WTC11 (cell line): ENCODE data around the gene SH3GL1. TPM values are rescaled to one million over a fixed set of nuclear protein-coding genes. Genes with fewer than 3 reads are reported as not detected.

Experiments
- ATAC-seq: fragments of 200-7000 bp; cut with Tn5 transposase; 2 replicates; pipeline ENCODE4 v1.10.0; 2021; ENCODE audit warnings: mild to moderate bottlenecking, moderate library complexity
- CTCF ChIA-PET: fragments of 300-600 bp; sonication (Branson Sonifier 250); formaldehyde crosslinking; loops from one replicate; lab custom pipeline; 2021; ENCODE audit warnings: antibody characterized with exemption; lab: Charles Lee
- POLR2A ChIA-PET: fragments of 350-600 bp; sonication (Branson Sonifier 250); formaldehyde crosslinking; loops from one replicate; lab custom pipeline; 2021; ENCODE audit warnings: antibody characterized with exemption; lab: Charles Lee
- DNase-seq: peaks from one replicate; pipeline ENCODE4 v3.0.0; 2021; ENCODE audit warnings: low spot score
- H3K27ac Mint-ChIP-seq: 2 replicates; pipeline ENCODE4 v1.8.0; 2021; ENCODE audit warnings: mixed read lengths
- H3K27me3 Mint-ChIP-seq: 2 replicates; pipeline ENCODE4 v1.8.0; 2021; ENCODE audit warnings: low read depth, mild to moderate bottlenecking, moderate library complexity, mixed read lengths
- H3K36me3 Mint-ChIP-seq: 2 replicates; pipeline ENCODE4 v1.8.0; 2021; ENCODE audit warnings: mixed read lengths
- H3K4me1 Mint-ChIP-seq: 2 replicates; pipeline ENCODE4 v1.8.0; 2022; ENCODE audit warnings: mixed read lengths
- H3K4me3 Mint-ChIP-seq: 2 replicates; pipeline ENCODE4 v1.8.0; 2021; ENCODE audit warnings: mild to moderate bottlenecking, moderate library complexity, mixed read lengths
- H3K9me3 Mint-ChIP-seq: 2 replicates; pipeline ENCODE4 v1.8.0; 2021; ENCODE audit warnings: mixed read lengths
- CBFB ChIP-seq: sonication (generic); formaldehyde crosslinking; IDR thresholded peaks from 2 replicates; pipeline ENCODE4 v1.8.1; 2022; ENCODE audit warnings: mild to moderate bottlenecking, low read depth, missing genetic modification reagents
- CREB1 ChIP-seq: sonication (generic); formaldehyde crosslinking; IDR thresholded peaks from 2 replicates; pipeline ENCODE4 v1.8.0; 2023; ENCODE audit warnings: mild to moderate bottlenecking, missing genetic modification reagents
- E2F1 ChIP-seq: sonication (generic); formaldehyde crosslinking; IDR thresholded peaks from 2 replicates; pipeline ENCODE4 v1.8.0; 2022; ENCODE audit warnings: mild to moderate bottlenecking, missing genetic modification reagents
- JUN ChIP-seq: sonication (generic); formaldehyde crosslinking; IDR thresholded peaks from 2 replicates; pipeline ENCODE4 v1.8.0; 2023; ENCODE audit warnings: mild to moderate bottlenecking, missing genetic modification reagents
- SMAD3 ChIP-seq: sonication (generic); formaldehyde crosslinking; IDR thresholded peaks from 2 replicates; pipeline ENCODE4 v1.8.0; 2022; ENCODE audit warnings: missing genetic modification reagents, mild to moderate bottlenecking, borderline replicate concordance
- SOX15 ChIP-seq: fragments of 250-450 bp; sonication (Bioruptor Pico); IDR thresholded peaks from 2 replicates; pipeline ENCODE4 v1.9.0; 2021; ENCODE audit warnings: mild to moderate bottlenecking
- ZNF423 ChIP-seq: fragments of 250-450 bp; sonication (Bioruptor Pico); IDR thresholded peaks from 2 replicates; pipeline ENCODE4 v2.1.2; 2022; ENCODE audit warnings: mild to moderate bottlenecking, moderate library complexity
- total RNA-seq: library from RNA; stranded (reverse); gene quantifications from 3 replicates; pipeline ENCODE4 v1.2.3, GENCODE V29; 2021
- TF ChIP-seq, protein P1 (sequence below): sonication (generic); formaldehyde crosslinking; IDR thresholded peaks from 2 replicates; pipeline ENCODE4 v1.8.1; 2023; ENCODE audit warnings: mild to moderate bottlenecking, missing genetic modification reagents
- TF ChIP-seq, protein P2 (sequence below): sonication (generic); formaldehyde crosslinking; IDR thresholded peaks from 2 replicates; pipeline ENCODE4 v1.8.1; 2023; ENCODE audit warnings: mild to moderate bottlenecking, missing genetic modification reagents
- TF ChIP-seq, protein P3 (sequence below): fragments of 250-450 bp; sonication (Bioruptor Pico); IDR thresholded peaks from 2 replicates; pipeline ENCODE4 v1.9.0; 2021; ENCODE audit warnings: mild to moderate bottlenecking, borderline replicate concordance
- TF ChIP-seq, protein P4 (sequence below): fragments of 250-450 bp; sonication (Bioruptor Pico); IDR thresholded peaks from 2 replicates; pipeline ENCODE4 v1.9.0; 2021; ENCODE audit warnings: mild to moderate bottlenecking

Gene SH3GL1
- total RNA-seq, 1 experiment from 2014 or later, result 109 TPM

- TF ChIP-seq, protein P1, sequence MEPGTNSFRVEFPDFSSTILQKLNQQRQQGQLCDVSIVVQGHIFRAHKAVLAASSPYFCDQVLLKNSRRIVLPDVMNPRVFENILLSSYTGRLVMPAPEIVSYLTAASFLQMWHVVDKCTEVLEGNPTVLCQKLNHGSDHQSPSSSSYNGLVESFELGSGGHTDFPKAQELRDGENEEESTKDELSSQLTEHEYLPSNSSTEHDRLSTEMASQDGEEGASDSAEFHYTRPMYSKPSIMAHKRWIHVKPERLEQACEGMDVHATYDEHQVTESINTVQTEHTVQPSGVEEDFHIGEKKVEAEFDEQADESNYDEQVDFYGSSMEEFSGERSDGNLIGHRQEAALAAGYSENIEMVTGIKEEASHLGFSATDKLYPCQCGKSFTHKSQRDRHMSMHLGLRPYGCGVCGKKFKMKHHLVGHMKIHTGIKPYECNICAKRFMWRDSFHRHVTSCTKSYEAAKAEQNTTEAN (CRISPR knock-in tag), result no peak
- TF ChIP-seq, protein P2, sequence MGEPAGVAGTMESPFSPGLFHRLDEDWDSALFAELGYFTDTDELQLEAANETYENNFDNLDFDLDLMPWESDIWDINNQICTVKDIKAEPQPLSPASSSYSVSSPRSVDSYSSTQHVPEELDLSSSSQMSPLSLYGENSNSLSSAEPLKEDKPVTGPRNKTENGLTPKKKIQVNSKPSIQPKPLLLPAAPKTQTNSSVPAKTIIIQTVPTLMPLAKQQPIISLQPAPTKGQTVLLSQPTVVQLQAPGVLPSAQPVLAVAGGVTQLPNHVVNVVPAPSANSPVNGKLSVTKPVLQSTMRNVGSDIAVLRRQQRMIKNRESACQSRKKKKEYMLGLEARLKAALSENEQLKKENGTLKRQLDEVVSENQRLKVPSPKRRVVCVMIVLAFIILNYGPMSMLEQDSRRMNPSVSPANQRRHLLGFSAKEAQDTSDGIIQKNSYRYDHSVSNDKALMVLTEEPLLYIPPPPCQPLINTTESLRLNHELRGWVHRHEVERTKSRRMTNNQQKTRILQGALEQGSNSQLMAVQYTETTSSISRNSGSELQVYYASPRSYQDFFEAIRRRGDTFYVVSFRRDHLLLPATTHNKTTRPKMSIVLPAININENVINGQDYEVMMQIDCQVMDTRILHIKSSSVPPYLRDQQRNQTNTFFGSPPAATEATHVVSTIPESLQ (CRISPR knock-in tag), result no peak
- TF ChIP-seq, protein P3, sequence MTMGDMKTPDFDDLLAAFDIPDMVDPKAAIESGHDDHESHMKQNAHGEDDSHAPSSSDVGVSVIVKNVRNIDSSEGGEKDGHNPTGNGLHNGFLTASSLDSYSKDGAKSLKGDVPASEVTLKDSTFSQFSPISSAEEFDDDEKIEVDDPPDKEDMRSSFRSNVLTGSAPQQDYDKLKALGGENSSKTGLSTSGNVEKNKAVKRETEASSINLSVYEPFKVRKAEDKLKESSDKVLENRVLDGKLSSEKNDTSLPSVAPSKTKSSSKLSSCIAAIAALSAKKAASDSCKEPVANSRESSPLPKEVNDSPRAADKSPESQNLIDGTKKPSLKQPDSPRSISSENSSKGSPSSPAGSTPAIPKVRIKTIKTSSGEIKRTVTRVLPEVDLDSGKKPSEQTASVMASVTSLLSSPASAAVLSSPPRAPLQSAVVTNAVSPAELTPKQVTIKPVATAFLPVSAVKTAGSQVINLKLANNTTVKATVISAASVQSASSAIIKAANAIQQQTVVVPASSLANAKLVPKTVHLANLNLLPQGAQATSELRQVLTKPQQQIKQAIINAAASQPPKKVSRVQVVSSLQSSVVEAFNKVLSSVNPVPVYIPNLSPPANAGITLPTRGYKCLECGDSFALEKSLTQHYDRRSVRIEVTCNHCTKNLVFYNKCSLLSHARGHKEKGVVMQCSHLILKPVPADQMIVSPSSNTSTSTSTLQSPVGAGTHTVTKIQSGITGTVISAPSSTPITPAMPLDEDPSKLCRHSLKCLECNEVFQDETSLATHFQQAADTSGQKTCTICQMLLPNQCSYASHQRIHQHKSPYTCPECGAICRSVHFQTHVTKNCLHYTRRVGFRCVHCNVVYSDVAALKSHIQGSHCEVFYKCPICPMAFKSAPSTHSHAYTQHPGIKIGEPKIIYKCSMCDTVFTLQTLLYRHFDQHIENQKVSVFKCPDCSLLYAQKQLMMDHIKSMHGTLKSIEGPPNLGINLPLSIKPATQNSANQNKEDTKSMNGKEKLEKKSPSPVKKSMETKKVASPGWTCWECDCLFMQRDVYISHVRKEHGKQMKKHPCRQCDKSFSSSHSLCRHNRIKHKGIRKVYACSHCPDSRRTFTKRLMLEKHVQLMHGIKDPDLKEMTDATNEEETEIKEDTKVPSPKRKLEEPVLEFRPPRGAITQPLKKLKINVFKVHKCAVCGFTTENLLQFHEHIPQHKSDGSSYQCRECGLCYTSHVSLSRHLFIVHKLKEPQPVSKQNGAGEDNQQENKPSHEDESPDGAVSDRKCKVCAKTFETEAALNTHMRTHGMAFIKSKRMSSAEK (CRISPR knock-in tag), result no peak
- TF ChIP-seq CREB1 (CRISPR knock-in tag) (no peak), ZNF423 (CRISPR knock-in tag) (no peak)
Observed at GRCh38 chr19:4423416-4424126, 23.2 kb upstream of the SH3GL1 start (continued).

DNA sequence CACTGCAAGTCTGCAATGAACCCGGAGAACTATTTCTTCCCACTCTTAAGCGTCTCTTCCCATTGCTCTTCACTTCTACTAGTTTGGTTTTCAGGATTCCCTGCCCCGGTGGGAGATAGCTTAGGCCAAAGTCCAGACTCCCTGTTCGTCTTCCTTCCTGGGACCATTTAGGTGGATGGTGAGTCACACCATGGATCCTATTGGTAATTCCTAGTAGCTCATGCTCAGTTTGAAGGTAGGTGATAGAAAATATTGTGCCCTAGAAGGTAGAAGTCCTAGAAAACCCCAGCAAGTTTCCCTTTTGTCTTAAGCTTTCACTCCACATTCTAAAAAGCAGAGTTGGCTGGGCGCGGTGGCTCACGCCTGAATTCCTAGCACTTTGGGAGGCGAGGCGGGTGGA is 15.9 kb upstream of the SH3GL1 start:
- Mint-ChIP-seq H3K9me3 (no peaks in the 10 kb centered on the region), H3K27me3 (no peaks in the 10 kb centered on the region), H3K36me3 (peaks cover 61% of the 10 kb centered on the region), H3K4me3 (no peak overlapping the region), H3K4me1 (peaks cover 45% of the 10 kb centered on the region), H3K27ac (peak overlapping the region; percentile 96)
- no peak for TF ChIP-seq SOX15 (CRISPR knock-in tag)
- no peak for TF ChIP-seq JUN (CRISPR knock-in tag)
- no peak for TF ChIP-seq E2F1 (CRISPR knock-in tag)
- TF ChIP-seq, protein P4, sequence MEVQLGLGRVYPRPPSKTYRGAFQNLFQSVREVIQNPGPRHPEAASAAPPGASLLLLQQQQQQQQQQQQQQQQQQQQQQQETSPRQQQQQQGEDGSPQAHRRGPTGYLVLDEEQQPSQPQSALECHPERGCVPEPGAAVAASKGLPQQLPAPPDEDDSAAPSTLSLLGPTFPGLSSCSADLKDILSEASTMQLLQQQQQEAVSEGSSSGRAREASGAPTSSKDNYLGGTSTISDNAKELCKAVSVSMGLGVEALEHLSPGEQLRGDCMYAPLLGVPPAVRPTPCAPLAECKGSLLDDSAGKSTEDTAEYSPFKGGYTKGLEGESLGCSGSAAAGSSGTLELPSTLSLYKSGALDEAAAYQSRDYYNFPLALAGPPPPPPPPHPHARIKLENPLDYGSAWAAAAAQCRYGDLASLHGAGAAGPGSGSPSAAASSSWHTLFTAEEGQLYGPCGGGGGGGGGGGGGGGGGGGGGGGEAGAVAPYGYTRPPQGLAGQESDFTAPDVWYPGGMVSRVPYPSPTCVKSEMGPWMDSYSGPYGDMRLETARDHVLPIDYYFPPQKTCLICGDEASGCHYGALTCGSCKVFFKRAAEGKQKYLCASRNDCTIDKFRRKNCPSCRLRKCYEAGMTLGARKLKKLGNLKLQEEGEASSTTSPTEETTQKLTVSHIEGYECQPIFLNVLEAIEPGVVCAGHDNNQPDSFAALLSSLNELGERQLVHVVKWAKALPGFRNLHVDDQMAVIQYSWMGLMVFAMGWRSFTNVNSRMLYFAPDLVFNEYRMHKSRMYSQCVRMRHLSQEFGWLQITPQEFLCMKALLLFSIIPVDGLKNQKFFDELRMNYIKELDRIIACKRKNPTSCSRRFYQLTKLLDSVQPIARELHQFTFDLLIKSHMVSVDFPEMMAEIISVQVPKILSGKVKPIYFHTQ, result no peak
- TF ChIP-seq SMAD3 (CRISPR knock-in tag), result no peak
- TF ChIP-seq CBFB (CRISPR knock-in tag), result no peak
- ATAC-seq (no peak), DNase-seq (no peak)
- ChIA-PET POLR2A (interaction anchor here (1.1 kb wide), 1 partner anchor 26 kb away, joined by 3 read pairs; no protein-coding TSS in a partner anchor), CTCF (interaction anchor here (0.8 to 2.7 kb wide), 6 partner anchors 12 to 149 kb away, joined by 3 to 12 read pairs (median 5); partner anchors contain the start of genes CHAF1A and SH3GL1)
